Measurements from ENCODE around the gene TXNRD2.
A peak's percentile ranks its signal among the peaks of the same experiment; 100 is the strongest.

- TF ChIP-seq CTCF (IDR thresholded peaks at IDR 0.05): peak in 1 of 4 experiments; percentile 6
- TF ChIP-seq POLR2AphosphoS5 (IDR thresholded peaks at IDR 0.05): peak; percentile 33
- no peak for TF ChIP-seq EP300 (IDR thresholded peaks at IDR 0.05)
- TF ChIP-seq POLR2A (IDR thresholded peaks at IDR 0.05): no peak
Observed at GRCh38 chr22:19880786-19881569, 60.6 kb downstream of the TXNRD2 start.
